Smooth muscle cell (in vitro differentiated cells): ENCODE measurements around the gene IL1F10. TPM values are rescaled to one million over a fixed set of nuclear protein-coding genes. Genes with fewer than 3 reads are reported as not detected.

Source experiments
- DNase-seq: peaks from one replicate; lab custom pipeline; 2025; ENCODE audit not compliant: unreplicated experiment; lab: John Stamatoyannopoulos, UW
- H2AFZ ChIP-seq: fragments of 200-600 bp; sonication (generic); 2 replicates; pipeline ENCODE4 v1.6.0; 2016; ENCODE audit warnings: antibody characterized with exemption, low read depth, mild to moderate bottlenecking
- H3F3A ChIP-seq: fragments of 200-600 bp; sonication (generic); 2 replicates; pipeline ENCODE4 v1.6.0; 2017; ENCODE audit warnings: antibody characterized with exemption, low read depth
- H3K27ac ChIP-seq: fragments of 200-600 bp; sonication (generic); 2 replicates; pipeline ENCODE4 v1.5.1; 2016; ENCODE audit warnings: low read depth, mild to moderate bottlenecking
- H3K27me3 ChIP-seq: fragments of 200-600 bp; sonication (generic); 2 replicates; pipeline ENCODE4 v1.6.1; 2016; ENCODE audit warnings: low read depth, mild to moderate bottlenecking
- H3K36me3 ChIP-seq: fragments of 200-600 bp; sonication (generic); 2 replicates; pipeline ENCODE4 v1.5.1; 2016; ENCODE audit warnings: low read depth
- H3K4me1 ChIP-seq: fragments of 200-600 bp; sonication (generic); 2 replicates; pipeline ENCODE4 v1.5.1; 2016; ENCODE audit warnings: low read depth
- H3K4me2 ChIP-seq: fragments of 200-600 bp; sonication (generic); 2 replicates; pipeline ENCODE4 v1.6.0; 2016; ENCODE audit warnings: mild to moderate bottlenecking
- H3K4me3 ChIP-seq: fragments of 200-600 bp; sonication (generic); 2 replicates; pipeline ENCODE4 v1.5.1; 2016; ENCODE audit warnings: mild to moderate bottlenecking
- H3K79me2 ChIP-seq: fragments of 200-600 bp; sonication (generic); 2 replicates; pipeline ENCODE4 v1.6.0; 2016; ENCODE audit warnings: low read depth, mild to moderate bottlenecking
- H3K9ac ChIP-seq: fragments of 200-600 bp; sonication (generic); 2 replicates; pipeline ENCODE4 v1.6.0; 2016; ENCODE audit warnings: low read depth
- H3K9me3 ChIP-seq: fragments of 200-600 bp; sonication (generic); replicated peaks from 2 replicates; pipeline ENCODE4 v1.5.1; 2016; ENCODE audit warnings: low read depth
- H4K20me1 ChIP-seq: fragments of 200-600 bp; sonication (generic); 2 replicates; pipeline ENCODE4 v1.6.0; 2016; ENCODE audit warnings: low read depth
- CTCF ChIP-seq: fragments of 200-600 bp; sonication (generic); IDR thresholded peaks from 2 replicates; pipeline ENCODE4 v1.5.1; 2017; ENCODE audit warnings: borderline replicate concordance, mild to moderate bottlenecking, antibody characterized with exemption; ENCODE audit not compliant: insufficient read depth, poor library complexity, severe bottlenecking
- WGBS: methylation state at CpG from one replicate; pipeline ENCODE4 v1.1.7; 2016; ENCODE audit warnings: low lambda C conversion rate; 5-methylcytosine and 5-hydroxymethylcytosine counted together
- polyA plus RNA-seq: library from polyadenylated mRNA; unstranded; fragments of >200 nt; fragmentation: Nextera tagmentation; extraction: Ambion mirVana; gene quantifications from 2 replicates; pipeline ENCODE4 v1.2.1, GENCODE V29; 2016
- total RNA-seq: library from RNA; depleted of rRNA; stranded (reverse); fragments of >200 nt; gene quantifications from 2 replicates; pipeline ENCODE4 v1.2.3, GENCODE V29; 2014

Gene IL1F10
- not detected in 2 replicates for total RNA-seq
- polyA plus RNA-seq: not detected in 2 replicates

DNA sequence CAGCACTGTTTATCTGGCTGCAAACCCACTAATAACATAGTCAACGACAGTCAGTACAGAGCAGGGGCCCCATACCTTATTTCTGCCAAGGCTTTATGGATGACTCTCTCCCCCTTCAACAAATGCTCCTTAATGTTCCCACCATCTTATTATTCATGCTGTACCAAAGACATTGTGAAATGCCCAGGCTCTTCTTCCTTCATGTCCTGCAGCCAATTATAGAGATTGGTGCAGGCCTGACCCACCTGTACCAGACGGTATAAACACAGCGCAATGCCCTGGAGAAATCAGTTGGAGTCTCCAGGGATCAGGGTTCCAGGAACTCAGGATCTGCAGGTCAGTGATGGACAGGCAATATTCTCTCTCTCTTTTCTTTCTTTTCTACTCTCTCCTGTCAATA lies at the start of gene IL1F10:
TSS of gene IL1F10 (plus strand) at position 290 of the 400 bp plus-strand sequence. CDS start 4,769 bp downstream, outside the sequence.
- no peak for DNase-seq
- H3K27ac ChIP-seq: no peak within 1 kb of the TSS
- no peaks in the 10 kb centered on the region for H3K79me2 ChIP-seq
- TF ChIP-seq CTCF: no peak
- H2AFZ ChIP-seq: no peak within 1 kb of the TSS
- no peaks in the 10 kb centered on the region for H3K9me3 ChIP-seq
- peaks cover 5% of the 10 kb centered on the region for H3K27me3 ChIP-seq
- no peaks in the 10 kb centered on the region for H4K20me1 ChIP-seq
- no peak within 1 kb of the TSS for H3K4me3 ChIP-seq
- H3K4me1 ChIP-seq: no peaks in the 10 kb centered on the region
- no peak within 1 kb of the TSS for H3K4me2 ChIP-seq
- no peaks in the 10 kb centered on the region for H3K36me3 ChIP-seq
- H3F3A ChIP-seq: no peaks in the 10 kb centered on the region
- no peak within 1 kb of the TSS for H3K9ac ChIP-seq
- 95% methylated on average over 3 of the region's 3 CpGs for WGBS

- Histone ChIP-seq H3F3A (no peaks in the 10 kb centered on the region), H3K9ac (no peak overlapping the region), H4K20me1 (no peaks in the 10 kb centered on the region), H3K4me2 (no peak overlapping the region), H3K9me3 (no peaks in the 10 kb centered on the region), H3K79me2 (no peaks in the 10 kb centered on the region), H2AFZ (no peak overlapping the region), H3K27ac (no peak overlapping the region), H3K4me1 (no peaks in the 10 kb centered on the region), H3K27me3 (peaks cover 26% of the 10 kb centered on the region), H3K4me3 (no peak overlapping the region), H3K36me3 (no peaks in the 10 kb centered on the region)
- TF ChIP-seq CTCF: no peak
- DNase-seq: no peak
- 73% methylated on average over 3 of the region's 3 CpGs for WGBS
Measured at GRCh38 chr2:113018509-113018908, 49.3 kb upstream of the IL1F10 start.

DNA sequence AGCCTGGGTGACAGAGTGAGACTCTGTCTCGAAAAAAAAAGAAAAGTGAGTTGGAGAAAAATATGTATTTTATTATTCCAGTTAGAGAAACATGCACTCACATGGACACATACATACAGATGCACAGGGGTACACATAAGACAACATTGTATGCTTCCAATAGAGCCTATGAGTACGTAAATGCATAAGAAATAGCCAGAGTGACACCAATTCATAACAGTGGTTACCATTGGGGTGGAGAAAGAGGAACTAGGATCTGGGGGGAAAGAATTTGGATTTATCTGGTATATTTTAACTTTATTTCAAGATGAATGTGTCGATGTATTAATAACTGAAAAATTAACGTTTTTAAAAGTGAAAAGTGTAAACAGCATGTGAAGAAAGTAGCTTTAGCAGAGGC lies 46.5 kb upstream of the IL1F10 start:
- Histone ChIP-seq H3K9ac (no peak overlapping the region), H3K27ac (no peak overlapping the region), H3K36me3 (no peaks in the 10 kb centered on the region), H3K4me3 (no peak overlapping the region), H3K9me3 (no peaks in the 10 kb centered on the region), H4K20me1 (no peaks in the 10 kb centered on the region), H3K4me1 (no peaks in the 10 kb centered on the region), H2AFZ (no peak overlapping the region), H3K4me2 (no peak overlapping the region), H3K79me2 (no peaks in the 10 kb centered on the region), H3K27me3 (peaks cover 53% of the 10 kb centered on the region), H3F3A (no peaks in the 10 kb centered on the region)
- no peak for DNase-seq
- TF ChIP-seq CTCF: no peak
- WGBS: 56% methylated on average over 4 of the region's 4 CpGs

DNA sequence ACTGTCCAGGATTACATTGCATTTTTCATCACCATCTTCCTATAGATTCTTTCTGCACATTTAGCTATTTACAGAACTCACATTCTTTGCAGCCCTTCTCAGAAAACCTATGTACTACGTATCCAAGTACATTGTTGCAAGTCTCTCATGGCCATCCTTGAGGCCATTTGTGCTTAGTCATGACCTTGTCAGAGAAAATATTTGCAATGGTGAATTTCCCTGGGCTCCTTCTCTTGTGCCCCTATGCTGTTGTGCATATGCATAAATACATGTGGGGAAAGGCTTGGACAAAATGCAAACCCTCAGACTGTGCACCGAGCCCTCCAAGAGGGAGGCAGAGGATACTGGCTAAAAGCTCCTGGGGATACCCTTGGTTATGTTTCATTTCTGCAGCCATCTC lies 43.0 kb upstream of the IL1F10 start:
- Histone ChIP-seq H3K4me2 (no peak overlapping the region), H3K9me3 (no peaks in the 10 kb centered on the region), H3K79me2 (no peaks in the 10 kb centered on the region), H2AFZ (no peak overlapping the region), H4K20me1 (no peaks in the 10 kb centered on the region), H3K9ac (no peak overlapping the region), H3K27ac (no peak overlapping the region), H3F3A (no peaks in the 10 kb centered on the region), H3K27me3 (peaks cover 81% of the 10 kb centered on the region), H3K4me3 (no peak overlapping the region), H3K36me3 (no peaks in the 10 kb centered on the region), H3K4me1 (no peaks in the 10 kb centered on the region)
- WGBS: 90% methylated on average over 2 of the region's 2 CpGs
- no peak for TF ChIP-seq CTCF
- no peak for DNase-seq
